Right ventricle myocardium inferior (tissue), 1 donor: ENCODE measurements around the gene ASTN2. TPM values are rescaled to one million over a fixed set of nuclear protein-coding genes. Genes with fewer than 3 reads are reported as not detected.
"Not testable (repeated sequence)": the region's sequence is repeated elsewhere in the genome, so short reads cannot be mapped to it uniquely, and the experiment has no call there.

Source experiments
- ATAC-seq: fragments of 200-7000 bp; cut with Tn5 transposase; one replicate; pipeline ENCODE4 v1.9.1; 2020; ENCODE audit warnings: mild to moderate bottlenecking, moderate library complexity
- DNase-seq: peaks from one replicate; pipeline ENCODE4 v3.0.0; 2021; ENCODE audit errors: missing footprints
- intact Hi-C: fragments of 100-400 bp; cut with DNase I; formaldehyde crosslinking; loops from one replicate; pipeline ENCODE4 v1.11.0; 2022
- total RNA-seq: library from RNA; stranded (reverse); fragmentation: NEBNext Ultra II Directional; extraction: Animal tissue kit (Norgen Biotek cat#: 25700); gene quantifications from one replicate; pipeline ENCODE4 v1.2.1, GENCODE V29; 2021
- donor health status: DM: no; HTN: yes; CAD: no; lungs with severe emphysema.

ASTN2 gene
- total RNA-seq, 1 donor from 2014 or later = 8.3 TPM

GRCh38 chr9:116837018-116837989 is 577.6 kb downstream of the ASTN2 start:
- no peak for DNase-seq
- intact Hi-C loops = no loop called here
- ATAC-seq = no peak

- ATAC-seq, intact Hi-C loops, DNase-seq: not testable (repeated sequence)
These were observed 584.5 kb downstream of the ASTN2 start for GRCh38 chr9:116830321-116830720.

- intact Hi-C loops = no loop called here
- DNase-seq (no peak), ATAC-seq (no peak)
These were observed 593.1 kb downstream of the ASTN2 start for GRCh38 chr9:116821633-116822229.

- no peak for ATAC-seq
- no peak for DNase-seq
- intact Hi-C loops = no loop called here
These were observed 595.7 kb downstream of the ASTN2 start for GRCh38 chr9:116819116-116819515.

- DNase-seq = no peak
- intact Hi-C loops = no loop called here
- ATAC-seq = no peak
These were observed 597.1 kb downstream of the ASTN2 start for GRCh38 chr9:116817762-116818161.

GRCh38 chr9:116816484-116816883 is 598.4 kb downstream of the ASTN2 start:
- intact Hi-C loops = no loop called here
- no peak for DNase-seq
- no peak for ATAC-seq

- no peak for DNase-seq
- ATAC-seq = no peak
- intact Hi-C loops = no loop called here
These were observed 599.0 kb downstream of the ASTN2 start for GRCh38 chr9:116815835-116816234.

GRCh38 chr9:116813031-116813300 is 601.9 kb downstream of the ASTN2 start:
- intact Hi-C loops = no loop called here
- DNase-seq (no peak), ATAC-seq (no peak)

GRCh38 chr9:116812231-116813030 is 602.4 kb downstream of the ASTN2 start:
- ATAC-seq (no peak), DNase-seq (no peak)
- intact Hi-C loops = no loop called here

- intact Hi-C loops = no loop called here
- ATAC-seq (no peak), DNase-seq (no peak)
These were observed 605.2 kb downstream of the ASTN2 start for GRCh38 chr9:116809656-116810055.

- DNase-seq (no peak), ATAC-seq (no peak)
- intact Hi-C loops = no loop called here
These were observed 608.8 kb downstream of the ASTN2 start for GRCh38 chr9:116806075-116806474.

- ATAC-seq = no peak
- intact Hi-C loops = no loop called here
- no peak for DNase-seq
These were observed 614.0 kb downstream of the ASTN2 start for GRCh38 chr9:116800885-116801284.

GRCh38 chr9:116800074-116800473 is 614.8 kb downstream of the ASTN2 start:
- ATAC-seq (no peak), DNase-seq (no peak)
- intact Hi-C loops = no loop called here

GRCh38 chr9:116798521-116798920 is 616.3 kb downstream of the ASTN2 start:
- ATAC-seq (no peak), DNase-seq (no peak)
- intact Hi-C loops = no loop called here

- DNase-seq = no peak
- ATAC-seq = no peak
- intact Hi-C loops = no loop called here
These were observed 617.6 kb downstream of the ASTN2 start for GRCh38 chr9:116797276-116797675.

- intact Hi-C loops = no loop called here
- ATAC-seq = no peak
- DNase-seq = no peak
These were observed 618.2 kb downstream of the ASTN2 start for GRCh38 chr9:116796669-116797068.

GRCh38 chr9:116795821-116796220 is 619.0 kb downstream of the ASTN2 start:
- DNase-seq (no peak), ATAC-seq (no peak)
- intact Hi-C loops = no loop called here

- DNase-seq (no peak), ATAC-seq (no peak)
- intact Hi-C loops = no loop called here
These were observed 622.6 kb downstream of the ASTN2 start for GRCh38 chr9:116792271-116792670.

GRCh38 chr9:116791326-116791725 is 623.5 kb downstream of the ASTN2 start:
- no peak for DNase-seq
- no peak for ATAC-seq
- intact Hi-C loops = no loop called here

- intact Hi-C loops = no loop called here
- no peak for ATAC-seq
- no peak for DNase-seq
These were observed 625.8 kb downstream of the ASTN2 start for GRCh38 chr9:116789081-116789480.
